Stimulated activated CD8-positive, alpha-beta memory T cell treated with anti-CD3 and anti-CD28 coated beads, Interleukin-12 subunit alpha, Interleukin-12 subunit beta, amount 100 ng/mL, for 4 hours (primary cell): ENCODE results near the gene KLHL4.
"Not testable (repeated sequence)": the region's sequence is repeated elsewhere in the genome, so short reads cannot be mapped to it uniquely, and the experiment has no call there.

ENCODE experiments used
- DNase-seq: peaks from one replicate; pipeline ENCODE4 v3.0.0-alpha.2; 2020; ENCODE audit warnings: low read depth

The KLHL4 gene

DNA sequence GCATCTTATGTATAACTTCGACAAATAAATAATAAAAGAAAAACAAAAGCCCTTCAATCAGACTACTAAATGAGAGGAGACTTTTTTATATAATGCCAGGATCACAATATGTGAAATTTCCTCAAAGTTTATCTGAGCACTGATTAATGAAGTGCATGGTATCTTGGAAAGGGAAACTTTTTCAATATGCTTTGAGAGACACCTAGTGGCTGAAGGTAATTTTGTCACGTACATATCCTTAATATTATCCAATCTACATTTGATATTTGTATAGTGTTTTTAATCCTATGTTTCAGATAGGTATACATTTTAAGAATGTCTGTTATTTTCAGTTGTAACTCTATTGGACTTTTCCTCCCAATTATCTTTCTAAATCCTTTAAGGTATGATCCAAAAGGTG lies 146.8 kb downstream of the KLHL4 start:
- DNase-seq = no peak

DNA sequence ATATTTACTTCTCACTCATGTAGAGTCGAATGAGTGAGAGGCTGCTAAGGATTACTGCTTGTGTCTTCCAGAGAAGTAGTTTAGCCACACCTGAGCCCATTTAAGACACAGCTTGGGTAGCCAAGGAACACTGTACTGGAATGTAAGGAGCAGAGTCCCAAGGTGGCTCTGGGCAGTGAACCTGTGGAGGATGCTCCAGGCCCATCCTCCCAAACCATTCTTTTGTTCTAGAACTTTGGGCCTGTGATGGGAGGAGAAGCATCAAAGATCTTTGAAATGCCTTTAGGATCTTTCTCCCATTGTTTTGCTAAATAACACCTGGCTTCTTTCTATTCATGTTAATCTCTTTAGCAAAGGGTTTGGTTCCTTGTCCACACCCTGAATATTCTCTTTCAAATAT lies 162.2 kb downstream of the KLHL4 start:
- no peak for DNase-seq

DNA sequence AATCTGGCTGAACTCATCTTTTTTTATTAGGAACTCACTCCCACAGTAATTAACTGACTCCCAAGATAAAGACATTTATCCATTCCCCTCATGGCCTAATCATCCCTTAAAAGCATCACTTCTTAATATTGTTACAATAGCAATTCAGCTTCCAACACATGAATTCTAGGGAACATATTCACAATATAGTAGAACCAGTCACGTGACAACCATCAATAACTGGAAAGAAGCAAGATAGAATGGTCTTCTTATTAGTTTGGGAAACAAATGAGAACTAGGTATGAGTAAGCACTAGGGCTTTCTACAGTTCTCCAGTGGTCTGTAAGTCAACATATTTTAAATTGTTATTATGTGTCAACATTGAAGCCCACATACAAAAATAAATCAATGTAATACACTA lies 170.1 kb downstream of the KLHL4 start:
- no peak for DNase-seq

DNA sequence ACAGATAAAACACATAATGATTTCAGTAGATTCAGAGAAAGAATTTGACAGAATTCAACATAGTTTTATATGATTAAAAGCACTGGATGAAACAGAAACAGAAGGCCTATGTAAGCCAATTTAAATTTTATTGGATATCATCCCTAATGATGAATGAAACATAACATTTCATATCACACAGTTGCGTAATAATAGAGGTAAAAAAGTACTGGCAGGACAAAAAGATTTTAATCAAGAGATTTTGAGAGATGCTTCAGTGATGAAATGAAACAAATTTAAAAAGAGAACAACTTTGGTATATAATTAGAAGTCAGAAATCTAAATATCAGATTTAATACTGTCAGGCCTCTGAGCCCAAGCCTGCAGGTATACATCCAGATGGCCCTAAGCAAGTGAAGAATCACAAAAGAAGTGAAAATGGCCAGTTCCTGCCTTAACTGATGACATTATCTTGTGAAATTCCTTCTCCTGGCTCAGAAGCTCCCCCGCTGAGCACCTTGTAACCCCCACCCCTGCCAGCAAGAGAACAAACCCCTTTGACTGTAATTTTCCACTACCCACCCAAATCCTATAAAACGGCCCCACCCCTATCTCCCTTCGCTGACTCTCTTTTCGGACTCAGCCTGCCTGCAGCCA lies 170.6 kb downstream of the KLHL4 start:
- not testable (repeated sequence) for DNase-seq

DNA sequence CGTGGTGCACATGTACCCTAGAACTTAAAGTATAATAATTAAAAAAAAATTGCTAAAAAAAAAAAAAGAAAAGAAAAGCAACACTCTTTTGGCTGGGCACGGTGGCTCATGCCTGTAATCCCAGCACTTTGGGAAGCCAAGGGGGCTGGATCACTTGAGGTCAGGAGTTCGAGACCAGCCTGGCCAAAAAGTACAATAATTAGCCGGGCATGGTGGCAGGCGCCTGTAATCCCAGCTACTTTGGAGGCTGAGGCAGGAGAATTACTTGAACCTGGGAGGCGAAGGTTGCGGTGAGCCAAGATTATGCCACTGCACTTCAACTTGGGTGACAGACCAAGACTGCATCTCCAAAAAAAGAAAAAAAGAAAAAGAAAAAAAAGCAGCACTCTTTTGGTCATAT lies 171.6 kb downstream of the KLHL4 start:
- DNase-seq = not testable (repeated sequence)

DNA sequence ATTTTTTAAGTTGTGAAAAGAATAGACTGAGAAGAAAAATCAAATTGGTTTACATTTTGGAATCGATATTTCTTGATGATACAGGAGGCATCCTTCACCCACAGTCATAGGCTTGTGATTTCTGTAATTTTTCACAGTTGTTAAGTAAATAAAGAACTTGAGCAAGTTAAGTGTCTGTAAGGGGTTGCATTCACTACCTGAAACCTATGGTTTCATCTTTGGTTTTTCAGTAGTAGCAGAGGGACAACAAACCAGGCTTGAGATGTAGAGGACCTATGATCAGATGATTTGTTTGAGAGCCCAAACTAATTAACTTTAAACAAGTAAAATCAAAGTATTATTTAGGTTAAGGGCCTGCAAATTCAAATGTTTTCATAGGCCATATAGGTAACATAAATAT lies 175.6 kb downstream of the KLHL4 start:
- no peak for DNase-seq

DNA sequence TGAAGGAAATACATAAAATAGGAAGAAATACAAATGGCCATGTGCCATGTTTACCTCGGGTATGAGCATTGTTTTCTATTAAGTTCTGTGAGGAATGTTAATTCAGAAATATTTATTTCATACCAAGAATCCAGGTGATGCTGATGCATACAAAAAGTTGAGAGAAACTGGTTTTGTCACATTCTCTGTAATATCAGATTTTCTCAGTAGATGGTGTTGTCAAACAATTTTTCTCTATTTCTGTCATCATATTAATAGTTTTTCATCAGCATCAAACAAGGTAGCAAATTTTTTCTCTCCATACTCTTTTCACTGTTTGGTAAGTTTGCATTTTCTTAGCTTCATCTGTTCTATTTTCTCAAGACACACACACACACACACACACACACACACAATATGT lies 179.8 kb downstream of the KLHL4 start:
- DNase-seq = no peak

DNA sequence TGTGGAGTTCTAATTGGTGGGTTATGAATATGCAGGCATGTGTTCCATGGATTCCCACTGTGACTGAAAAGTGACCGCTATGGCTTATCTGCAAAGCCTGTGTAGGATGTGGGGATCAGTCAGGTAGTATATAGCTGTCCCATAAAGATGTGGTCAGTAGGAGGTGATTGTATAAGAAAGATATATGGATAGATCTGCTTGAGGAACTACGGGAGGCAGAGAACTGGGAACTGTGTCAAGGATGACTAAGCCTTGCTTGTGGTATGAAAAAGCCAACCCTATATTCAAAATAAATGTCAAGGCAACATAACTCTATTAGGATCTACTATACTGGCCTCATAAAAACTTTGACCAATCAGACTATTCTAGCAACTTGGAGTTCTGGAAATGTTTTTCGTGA lies 185.2 kb downstream of the KLHL4 start:
- DNase-seq = no peak

DNA sequence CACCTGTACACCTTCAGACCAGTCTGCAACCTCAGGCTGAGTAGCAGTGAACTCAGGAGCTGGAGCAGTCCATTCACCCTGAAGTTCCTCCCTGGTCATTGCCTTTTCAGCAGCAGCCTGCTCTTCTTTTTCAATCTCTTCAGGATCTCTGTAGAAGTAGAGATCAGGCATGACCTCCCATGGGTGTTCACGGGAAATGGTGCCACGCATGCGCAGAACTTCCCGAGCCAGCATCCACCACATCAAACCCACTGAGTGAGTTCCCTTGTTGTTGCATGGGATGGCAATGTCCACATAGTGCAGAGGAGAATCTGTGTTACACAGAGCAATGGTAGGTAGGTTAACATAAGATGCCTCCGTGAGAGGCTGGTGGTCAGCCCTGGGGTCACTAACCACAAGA lies 185.9 kb downstream of the KLHL4 start:
- not testable (repeated sequence) for DNase-seq

DNA sequence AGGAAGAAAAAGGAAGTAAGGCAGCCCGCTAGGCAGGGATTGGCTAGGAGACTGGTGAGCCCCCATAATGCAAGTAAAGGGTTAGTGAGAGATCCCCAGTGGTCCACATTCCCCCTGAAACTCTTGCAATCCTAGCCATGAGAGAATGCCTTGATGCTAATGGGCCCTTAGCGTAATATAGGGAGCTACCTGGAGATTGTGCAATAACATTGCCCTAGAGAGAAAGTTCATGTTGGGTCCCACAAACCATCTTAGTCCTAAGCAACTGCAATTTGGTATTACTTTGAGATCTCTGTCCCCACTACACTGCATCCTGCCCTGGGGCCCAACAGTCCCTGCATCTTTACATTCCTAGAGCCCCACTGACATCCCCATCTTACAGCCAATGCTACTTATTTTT lies 188.5 kb downstream of the KLHL4 start:
- no peak for DNase-seq

DNA sequence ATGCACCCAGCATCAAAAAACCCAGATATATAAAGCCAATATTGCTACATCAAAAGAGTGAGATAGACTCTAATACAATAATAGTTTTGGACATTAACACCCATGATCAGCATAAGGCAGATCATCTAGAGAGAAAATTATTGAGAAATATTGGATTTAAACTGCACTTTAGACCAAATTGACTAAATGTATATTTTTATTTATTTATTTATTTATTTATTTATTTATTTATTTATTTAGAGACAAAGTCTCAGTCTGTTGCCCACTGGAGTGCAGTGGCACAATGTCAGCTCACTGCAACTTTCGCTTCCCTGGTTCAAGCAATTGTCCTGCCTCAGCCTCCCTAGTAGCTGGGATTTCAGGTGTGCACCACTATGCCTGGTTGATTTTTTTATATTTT lies 193.0 kb downstream of the KLHL4 start:
- DNase-seq = no peak
